Measurements from ENCODE around the gene MTERF2.

The MTERF2 gene

GRCh38 chr12:106953352-106954250 lies 33.3 kb downstream of the MTERF2 start:
- DNase-seq: no peak

GRCh38 chr12:106950591-106950990 lies 36.4 kb downstream of the MTERF2 start:
- DNase-seq: no peak

- no peak for DNase-seq
These were observed 39.5 kb downstream of the MTERF2 start for GRCh38 chr12:106947461-106947860.

DNA sequence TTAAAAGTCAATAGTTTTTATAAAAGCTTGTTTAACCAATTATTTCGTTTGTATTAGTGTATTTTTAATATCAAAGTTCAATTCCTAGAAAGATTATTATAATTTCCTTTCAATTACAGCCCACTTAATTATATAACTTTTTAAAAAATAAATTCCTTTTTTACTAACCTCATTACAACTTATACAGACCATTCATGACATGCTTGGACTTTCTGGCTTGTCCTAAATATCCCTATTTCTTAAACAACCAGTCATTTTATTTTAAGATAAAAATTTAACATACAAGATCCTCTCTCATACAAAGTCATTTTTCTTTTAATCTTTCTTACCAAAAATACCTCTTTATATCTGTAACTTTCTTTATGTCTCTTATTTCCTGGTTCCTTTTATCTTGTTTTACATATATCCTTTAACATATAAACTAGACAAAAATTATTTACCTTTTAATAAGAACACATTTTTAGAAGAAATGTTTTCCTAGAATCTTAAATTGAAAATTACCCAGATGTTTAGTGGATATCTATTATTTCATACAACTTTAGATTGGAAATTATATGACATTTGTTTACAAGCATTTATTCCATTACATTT lies 41.6 kb downstream of the MTERF2 start:
- DNase-seq: no peak

GRCh38 chr12:106942775-106943174 lies 44.2 kb downstream of the MTERF2 start:
- no peak for DNase-seq

GRCh38 chr12:106941481-106942156 lies 45.3 kb downstream of the MTERF2 start:
- no peak for DNase-seq

DNA sequence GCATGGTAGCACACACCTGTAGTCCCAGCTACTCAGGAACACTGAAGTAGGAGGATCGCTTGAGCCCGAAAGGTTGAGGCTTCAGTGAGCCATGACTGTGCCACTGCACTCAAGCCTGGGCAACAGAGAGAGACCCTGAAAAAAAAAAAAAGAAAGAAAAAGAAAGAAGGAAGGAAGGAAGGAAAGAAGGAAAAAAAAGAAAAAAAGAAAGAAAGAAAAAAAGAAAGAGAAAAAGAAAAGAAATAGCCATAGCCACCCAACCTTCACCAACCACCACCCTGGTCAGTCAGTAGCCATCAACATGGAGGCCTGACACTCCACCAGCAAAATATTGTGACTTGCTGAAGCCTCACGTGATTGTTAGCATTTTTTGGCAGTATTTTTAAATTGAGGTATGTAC lies 52.7 kb downstream of the MTERF2 start:
- DNase-seq: no peak
